Ascending aorta (tissue), 2 donors: ENCODE data around the gene RPL23. TPM values are rescaled to one million over a fixed set of nuclear protein-coding genes. Genes with fewer than 3 reads are reported as not detected.

Experiments used
- DNase-seq, 2 donors: peaks; one replicate each; pipeline ENCODE4 v3.0.0-alpha.2; 2019; ENCODE audit warnings: low spot score in 2 of 2
- H3K27ac ChIP-seq, 2 donors: fragments of 200-600 bp; sonication (generic); one replicate each; pipeline ENCODE4 v1.5.1; 2016 to 2017; ENCODE audit warnings: mild to moderate bottlenecking in 1 of 2
- H3K27me3 ChIP-seq: fragments of 200-600 bp; sonication (generic); one replicate; pipeline ENCODE4 v1.5.1; 2017
- H3K36me3 ChIP-seq, 2 donors: fragments of 200-600 bp; sonication (generic); one replicate each; pipeline ENCODE4 v1.5.1; 2016
- H3K4me1 ChIP-seq, 2 donors: fragments of 200-600 bp; sonication (generic); one replicate each; pipeline ENCODE4 v1.5.1; 2016 to 2017; ENCODE audit warnings: mild to moderate bottlenecking in 1 of 2
- H3K4me3 ChIP-seq, 2 donors: fragments of 200-600 bp; sonication (generic); one replicate each; pipeline ENCODE4 v1.5.1; 2016 to 2017; ENCODE audit warnings: mild to moderate bottlenecking in 1 of 2
- H3K9me3 ChIP-seq, 2 donors: fragments of 200-600 bp; sonication (generic); one replicate each; pipeline ENCODE4 v1.5.1; 2016
- CTCF ChIP-seq, 3 experiments: fragments of 200-600 bp in 2 of 3; fragments of 450-650 bp in 1 of 3; sonication (generic) in 2 of 3; IDR thresholded peaks; one replicate each; pipeline ENCODE4 v1.5.1; 2016 to 2019; ENCODE audit warnings: antibody characterized with exemption in 3 of 3, mild to moderate bottlenecking in 1 of 3, moderate library complexity in 1 of 3
- intact Hi-C: fragments of 100-400 bp; cut with DNase I; formaldehyde crosslinking; loops from one replicate; pipeline ENCODE4 v1.15.1; 2023
- total RNA-seq: library from RNA; depleted of rRNA; stranded (reverse); fragments of >200 nt; gene quantifications from one replicate; pipeline ENCODE4 v1.1.0, GENCODE V29; 2016

RPL23 gene
- total RNA-seq, 1 donor from 2014 or later: 1,091 TPM

- H3K27me3 ChIP-seq: no peaks in the 10 kb centered on the region
- intact Hi-C loops: no loop called here
- no peak overlapping the region for H3K4me3 ChIP-seq
- H3K4me1 ChIP-seq: peaks cover 25 to 40% of the 10 kb centered on the region in 2 donors
- H3K27ac ChIP-seq: peak overlapping the region; percentile 63 to 69
- H3K36me3 ChIP-seq: peaks cover 53 to 79% of the 10 kb centered on the region in 2 donors
- no peaks in the 10 kb centered on the region for H3K9me3 ChIP-seq
- no peak for DNase-seq
- TF ChIP-seq CTCF (IDR thresholded peaks at IDR 0.05): no peak
Observed at GRCh38 chr17:38893113-38893512, 39.6 kb upstream of the RPL23 start.

GRCh38 chr17:38892620-38893019 lies 39.1 kb upstream of the RPL23 start:
- no peak for DNase-seq
- Histone ChIP-seq H3K9me3 (no peaks in the 10 kb centered on the region), H3K27me3 (no peaks in the 10 kb centered on the region), H3K36me3 (peaks cover 57 to 79% of the 10 kb centered on the region in 2 donors), H3K27ac (peak overlapping the region in 1 of 2 donors; percentile 63), H3K4me1 (peaks cover 20 to 41% of the 10 kb centered on the region in 2 donors), H3K4me3 (no peak overlapping the region)
- no peak for TF ChIP-seq CTCF (IDR thresholded peaks at IDR 0.05)
- intact Hi-C loops: no loop called here

- no peak for TF ChIP-seq CTCF (IDR thresholded peaks at IDR 0.05)
- no peak overlapping the region for H3K27ac ChIP-seq
- H3K9me3 ChIP-seq: no peaks in the 10 kb centered on the region
- H3K36me3 ChIP-seq: peaks cover 62 to 79% of the 10 kb centered on the region in 2 donors
- intact Hi-C loops: no loop called here
- peaks cover 15 to 41% of the 10 kb centered on the region in 2 donors for H3K4me1 ChIP-seq
- no peak overlapping the region for H3K4me3 ChIP-seq
- H3K27me3 ChIP-seq: no peaks in the 10 kb centered on the region
- no peak for DNase-seq
Observed at GRCh38 chr17:38892083-38892482, 38.6 kb upstream of the RPL23 start.

- H3K4me3 ChIP-seq: no peak overlapping the region
- H3K27me3 ChIP-seq: no peaks in the 10 kb centered on the region
- peaks cover 63 to 74% of the 10 kb centered on the region in 2 donors for H3K36me3 ChIP-seq
- intact Hi-C loops: no loop called here
- no peak for TF ChIP-seq CTCF (IDR thresholded peaks at IDR 0.05)
- no peak for DNase-seq
- peak overlapping the region in 1 of 2 donors; percentile 4 for H3K27ac ChIP-seq
- H3K4me1 ChIP-seq: peaks cover 8 to 40% of the 10 kb centered on the region in 2 donors
- H3K9me3 ChIP-seq: no peaks in the 10 kb centered on the region
Observed at GRCh38 chr17:38891441-38891840, 37.9 kb upstream of the RPL23 start.

GRCh38 chr17:38890410-38890746 lies 36.9 kb upstream of the RPL23 start:
- TF ChIP-seq CTCF (IDR thresholded peaks at IDR 0.05): no peak
- no peak for DNase-seq
- H3K9me3 ChIP-seq: no peaks in the 10 kb centered on the region
- H3K36me3 ChIP-seq: peaks cover 53 to 66% of the 10 kb centered on the region in 2 donors
- intact Hi-C loops: no loop called here
- H3K4me3 ChIP-seq: no peak overlapping the region
- H3K27me3 ChIP-seq: no peaks in the 10 kb centered on the region
- H3K27ac ChIP-seq: peak overlapping the region; percentile 4 to 21
- peaks cover 10 to 43% of the 10 kb centered on the region in 2 donors for H3K4me1 ChIP-seq
